K562 (cell line): ENCODE measurements around the gene ABCA3. TPM values are rescaled to one million over a fixed set of nuclear protein-coding genes. Genes with fewer than 3 reads are reported as not detected.

Source experiments
- ATF3 ChIP-seq, 2 experiments: fragments of 450-650 bp in 1 of 2; sonication (generic) in 1 of 2; formaldehyde crosslinking in 1 of 2; IDR thresholded peaks in 1 of 2; conservative IDR thresholded peaks in 1 of 2; 2 replicates each; pipeline versions ENCODE4 v1.6.1 to v1.8.1; 2016 to 2023; ENCODE audit warnings: mild to moderate bottlenecking in 2 of 2, moderate library complexity in 2 of 2, inconsistent platforms in 1 of 2, missing genetic modification reagents in 1 of 2
- CBX5 ChIP-seq: IDR thresholded peaks from 2 replicates; pipeline ENCODE4 v1.6.1; 2014; ENCODE audit warnings: low read depth, borderline replicate concordance
- EP400 ChIP-seq: fragments of 450-650 bp; IDR thresholded peaks from 2 replicates; pipeline ENCODE4 v1.6.1; 2017; ENCODE audit warnings: antibody characterized with exemption, mild to moderate bottlenecking, moderate library complexity
- ETV5 ChIP-seq: sonication (generic); formaldehyde crosslinking; IDR thresholded peaks from 2 replicates; pipeline ENCODE4 v1.4.0; 2020; ENCODE audit warnings: low read depth, mild to moderate bottlenecking, missing genetic modification reagents
- FOS ChIP-seq: IDR thresholded peaks from 3 replicates; pipeline ENCODE4 v1.6.1; 2011; ENCODE audit not compliant: insufficient read length; ENCODE audit errors: extremely low read depth
- GTF2B ChIP-seq: IDR thresholded peaks from 2 replicates; pipeline ENCODE4 v1.6.1; 2011; ENCODE audit not compliant: insufficient read length; ENCODE audit errors: extremely low read depth
- HDAC8 ChIP-seq: fragments of 450-650 bp; IDR thresholded peaks from 2 replicates; pipeline ENCODE4 v1.6.1; 2016; ENCODE audit warnings: mild to moderate bottlenecking, missing genetic modification characterization, moderate library complexity, missing compliant biosample characterization
- JUN ChIP-seq, 2 experiments: sonication (generic) in 1 of 2; formaldehyde crosslinking in 1 of 2; IDR thresholded peaks; 2 replicates each; pipeline versions ENCODE4 v1.6.1 to v1.8.0; 2012 to 2022; ENCODE audit warnings: borderline replicate concordance in 2 of 2, mild to moderate bottlenecking in 2 of 2, improper control_type of control experiment in 1 of 2, low read depth in 1 of 2, low read length in 1 of 2, missing genetic modification reagents in 1 of 2
- LARP7 ChIP-seq: fragments of 450-650 bp; IDR thresholded peaks from 2 replicates; pipeline ENCODE4 v1.6.1; 2016
- NR3C1 ChIP-seq: sonication (generic); formaldehyde crosslinking; IDR thresholded peaks from 2 replicates; pipeline ENCODE4 v1.8.1; 2022; ENCODE audit warnings: missing genetic modification reagents
- PKNOX1 ChIP-seq: fragments of 450-650 bp; IDR thresholded peaks from 2 replicates; pipeline ENCODE4 v1.6.1; 2016
- SMARCE1 ChIP-seq: fragments of 450-650 bp; IDR thresholded peaks from 2 replicates; pipeline ENCODE4 v1.7.1; 2016; ENCODE audit warnings: mild to moderate bottlenecking
- TOE1 ChIP-seq, 2 experiments: fragments of 450-650 bp in 1 of 2; sonication (generic) in 1 of 2; formaldehyde crosslinking in 1 of 2; IDR thresholded peaks; 2 replicates each; pipeline versions ENCODE4 v1.7.1 to v1.8.0; 2016 to 2022; ENCODE audit warnings: borderline replicate concordance in 2 of 2, mild to moderate bottlenecking in 2 of 2, antibody characterized with exemption in 1 of 2, inconsistent platforms in 1 of 2, low read depth in 1 of 2, missing genetic modification reagents in 1 of 2, moderate library complexity in 1 of 2
- ZBTB26 ChIP-seq: fragments of 450-650 bp; formaldehyde crosslinking; IDR thresholded peaks from 2 replicates; pipeline ENCODE4 v1.4.0; 2022; ENCODE audit warnings: missing genetic modification characterization
- ZFP30 ChIP-seq: fragments of 250-450 bp; sonication (Bioruptor Pico); IDR thresholded peaks from 2 replicates; pipeline ENCODE4 v1.8.0; 2022; ENCODE audit warnings: moderate library complexity, mild to moderate bottlenecking, inconsistent platforms, borderline replicate concordance
- ZKSCAN1 ChIP-seq: fragments of 150-350 bp; IDR thresholded peaks from 2 replicates; pipeline ENCODE4 v1.6.1; 2016; ENCODE audit warnings: low read depth, low read length
- ZNF436 ChIP-seq: fragments of 250-450, 450-650 bp; sonication (Bioruptor Pico); formaldehyde crosslinking; IDR thresholded peaks from 2 replicates; pipeline ENCODE4 v1.7.0; 2020; ENCODE audit warnings: mild to moderate bottlenecking
- ZNF592 ChIP-seq: fragments of 450-650 bp; IDR thresholded peaks from 2 replicates; pipeline ENCODE4 v1.6.1; 2017; ENCODE audit warnings: antibody characterized with exemption, mild to moderate bottlenecking
- polyA plus RNA-seq, 8 experiments: library from polyadenylated mRNA; depleted of rRNA in 4 of 8; stranded (reverse) in 5 of 8; unstranded in 3 of 8; fragments of >200 nt; fragmentation: Nextera tagmentation in 2 of 8; fragmentation: Illumina TruSeq in 1 of 8; extraction: Ambion mirVana in 2 of 8; extraction: Trizol in 1 of 8; gene quantifications; 2 replicates each; pipeline versions ENCODE4 v1.2.1 to v1.2.3, GENCODE V29; 2011 to 2014; ENCODE audit warnings: inconsistent platforms in 1 of 8, missing spikeins in 1 of 8
- total RNA-seq, 7 experiments: library from RNA; depleted of rRNA in 6 of 7; stranded (reverse); fragments of >200 nt in 6 of 7; fragmentation: Illumina TruSeq in 2 of 7; extraction: Trizol in 2 of 7; gene quantifications; 2 replicates each; pipeline versions ENCODE4 v1.2.1 to v1.2.3, GENCODE V29; 2011 to 2021; ENCODE audit warnings: low replicate concordance in 1 of 7

ABCA3 gene
- total and polyA plus RNA-seq, 9 of the 15 experiments (the other 6 are each of a cell fraction or from before 2014, with no cell fraction given) = 0.66 to 23.7 (median 6.9) TPM

- TF ChIP-seq ATF3 (IDR thresholded peaks at IDR 0.05) (peak; percentile 91), ATF3 (CRISPR knock-in tag; conservative IDR thresholded peaks at IDR 0.05) (no peak), JUN (IDR thresholded peaks at IDR 0.05; ENCODE audit: borderline replicate concordance, low read depth, low read length) (peak; percentile 65; the same call in 1 of the 2 replicates), JUN (CRISPR knock-in tag; IDR thresholded peaks at IDR 0.05; ENCODE audit: borderline replicate concordance) (no peak), TOE1 (IDR thresholded peaks at IDR 0.05; ENCODE audit: borderline replicate concordance) (0 out of 2 replicates have a peak, but pooled peaks have one; percentile 14), TOE1 (CRISPR knock-in tag; IDR thresholded peaks at IDR 0.05; ENCODE audit: borderline replicate concordance, low read depth) (no peak), ZKSCAN1 (no peak), LARP7 (0 out of 2 replicates have a peak, but pooled peaks have one; percentile 22), EP400 (peak; percentile 23; the same call in 1 of the 2 replicates), HDAC8 (no peak), ZNF592 (0 out of 2 replicates have a peak, but pooled peaks have one; percentile 34), ZFP30 (no peak), ZBTB26 (CRISPR knock-in tag) (no peak), SMARCE1 (peak; percentile 53; the same call in 1 of the 2 replicates), ZNF436 (no peak), PKNOX1 (peak; percentile 63), FOS (peak; percentile 39), ETV5 (CRISPR knock-in tag) (peak; percentile 54; the same call in 1 of the 2 replicates), GTF2B (no peak), CBX5 (no peak), NR3C1 (CRISPR knock-in tag) (no peak)
These were observed 6.7 kb downstream of the ABCA3 start (continued) for GRCh38 chr16:2333772-2334379.
